ENCODE results near the gene SPATA7. TPM values are rescaled to one million over a fixed set of nuclear protein-coding genes. Genes with fewer than 3 reads are reported as not detected.
A peak's percentile ranks its signal among the peaks of the same experiment; 100 is the strongest.

The SPATA7 gene
- 33.4 TPM for polyA plus RNA-seq (2013, experiment 1 of 2)
- 34.1 TPM for polyA plus RNA-seq (2013, experiment 2 of 2)

- Histone ChIP-seq H3K14ac (ENCODE audit: low read length) (no peak within 1 kb of the TSS), H2BK15ac (ENCODE audit: low read length) (no peak within 1 kb of the TSS), H4K8ac (ENCODE audit: low read depth, low read length) (no peak within 1 kb of the TSS), H3K27ac (replicated peaks; ENCODE audit: low read length) (peak within 1 kb of the TSS; percentile 79), H2BK12ac (ENCODE audit: low read length) (no peak within 1 kb of the TSS), H3K23ac (ENCODE audit: low read depth, low read length, poor library complexity) (no peak within 1 kb of the TSS), H2AK5ac (ENCODE audit: low read depth, low read length) (no peak within 1 kb of the TSS), H3K36me3 (replicated peaks in 1 of 2; ENCODE audit: control insufficient read depth in 2 of 2, insufficient read depth in 2 of 2, low read length in 2 of 2) (no peaks in the 10 kb centered on the region), H3K4ac (ENCODE audit: low read length) (no peak within 1 kb of the TSS), H2AFZ (ENCODE audit: low read length) (peak within 1 kb of the TSS; percentile 91), H3K4me3 (ENCODE audit: low read length in 2 of 2) (peak within 1 kb of the TSS; percentile 70 to 80), H3K9me3 (replicated peaks in 1 of 2; ENCODE audit: control insufficient read depth in 2 of 2, insufficient read depth in 1 of 2, low read depth in 1 of 2, low read length in 2 of 2) (no peaks in the 10 kb centered on the region), H3K79me1 (ENCODE audit: low read depth, low read length) (no peaks in the 10 kb centered on the region), H2BK120ac (ENCODE audit: low read depth, low read length) (no peak within 1 kb of the TSS), H4K91ac (ENCODE audit: low read depth, low read length, poor library complexity) (no peak within 1 kb of the TSS), H3K18ac (ENCODE audit: low read length) (peak within 1 kb of the TSS; percentile 98), H3K4me2 (ENCODE audit: insufficient read depth, low read length, poor library complexity, severe bottlenecking) (peak within 1 kb of the TSS; percentile 72), H3K9ac (ENCODE audit: low read depth, low read length, poor library complexity) (peak within 1 kb of the TSS; percentile 90), H2BK5ac (ENCODE audit: low read length) (no peak within 1 kb of the TSS), H3K27me3 (ENCODE audit: control insufficient read depth in 3 of 3, insufficient read depth in 3 of 3, low read depth in 1 of 3, low read length in 3 of 3) (peaks cover 0 to 13% (median 0%) of the 10 kb centered on the region in 3 experiments), H3K4me1 (ENCODE audit: control insufficient read depth in 2 of 2, insufficient read depth in 1 of 2, low read depth in 1 of 2, low read length in 2 of 2) (no peaks in the 10 kb centered on the region)
- DNase-seq (ENCODE audit: low spot score) = peak; percentile 93
- WGBS, 2 donors (ENCODE audit: extremely low coverage in 2 of 2, insufficient read length in 2 of 2, insufficient replicate concordance in 1 of 2) = no CpG with 5 or more reads among the region's 50 CpGs
Observed at GRCh38 chr14:88385212-88386101, at the start of gene SPATA7. Gene SPATA7 (plus strand): TSS chr14:88385657. CDS start chr14:88385819, 162 bp downstream.

- no peak overlapping the region for H2AFZ ChIP-seq (ENCODE audit: low read length)
- H3K4me3 ChIP-seq (ENCODE audit: low read length in 2 of 2) = no peak overlapping the region
- H3K4me2 ChIP-seq (ENCODE audit: insufficient read depth, low read length, poor library complexity, severe bottlenecking) = no peak overlapping the region
- H3K9me3 ChIP-seq (replicated peaks in 1 of 2; ENCODE audit: control insufficient read depth in 2 of 2, insufficient read depth in 1 of 2, low read depth in 1 of 2, low read length in 2 of 2) = no peaks in the 10 kb centered on the region
- no peaks in the 10 kb centered on the region for H3K36me3 ChIP-seq (replicated peaks in 1 of 2; ENCODE audit: control insufficient read depth in 2 of 2, insufficient read depth in 2 of 2, low read length in 2 of 2)
- no peak overlapping the region for H3K4ac ChIP-seq (ENCODE audit: low read length)
- no peaks in the 10 kb centered on the region for H3K4me1 ChIP-seq (ENCODE audit: control insufficient read depth in 2 of 2, insufficient read depth in 1 of 2, low read depth in 1 of 2, low read length in 2 of 2)
- H3K27ac ChIP-seq (replicated peaks; ENCODE audit: low read length) = no peak overlapping the region
- H2BK120ac ChIP-seq (ENCODE audit: low read depth, low read length) = no peak overlapping the region
- H2AK5ac ChIP-seq (ENCODE audit: low read depth, low read length) = no peak overlapping the region
- H4K8ac ChIP-seq (ENCODE audit: low read depth, low read length) = no peak overlapping the region
- no peak overlapping the region for H2BK5ac ChIP-seq (ENCODE audit: low read length)
- no peak overlapping the region for H4K91ac ChIP-seq (ENCODE audit: low read depth, low read length, poor library complexity)
- no peak overlapping the region for H3K23ac ChIP-seq (ENCODE audit: low read depth, low read length, poor library complexity)
- DNase-seq (ENCODE audit: low spot score) = no peak
- no peak overlapping the region for H3K18ac ChIP-seq (ENCODE audit: low read length)
- H2BK12ac ChIP-seq (ENCODE audit: low read length) = no peak overlapping the region
- no peak overlapping the region for H2BK15ac ChIP-seq (ENCODE audit: low read length)
- no peaks in the 10 kb centered on the region for H3K79me1 ChIP-seq (ENCODE audit: low read depth, low read length)
- H3K27me3 ChIP-seq (ENCODE audit: control insufficient read depth in 3 of 3, insufficient read depth in 3 of 3, low read depth in 1 of 3, low read length in 3 of 3) = no peaks in the 10 kb centered on the region
- H3K14ac ChIP-seq (ENCODE audit: low read length) = no peak overlapping the region
- no peak overlapping the region for H3K9ac ChIP-seq (ENCODE audit: low read depth, low read length, poor library complexity)
Observed at GRCh38 chr14:88340357-88340756, 45.1 kb upstream of the SPATA7 start.

DNA sequence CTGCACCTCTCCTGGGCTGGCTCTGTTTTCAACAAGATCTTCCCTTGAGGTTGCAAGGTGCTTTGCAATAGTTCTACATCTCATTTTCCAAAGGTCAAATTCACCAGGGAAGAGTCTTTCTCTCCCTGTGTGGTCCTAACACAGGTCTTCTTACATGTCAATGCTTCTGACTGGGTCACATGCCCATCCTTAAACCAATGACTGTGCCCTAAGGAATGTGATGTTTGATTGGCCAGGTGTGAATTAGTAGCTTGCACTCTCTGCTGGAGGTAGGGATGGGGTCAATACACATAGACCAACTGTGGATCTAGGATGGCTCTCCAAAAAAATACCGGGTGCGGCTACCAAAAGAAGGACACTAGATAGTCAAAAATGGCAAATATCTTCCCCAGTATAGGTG is 42.5 kb upstream of the SPATA7 start:
- no peak overlapping the region for H3K4me2 ChIP-seq (ENCODE audit: insufficient read depth, low read length, poor library complexity, severe bottlenecking)
- H2BK120ac ChIP-seq (ENCODE audit: low read depth, low read length) = no peak overlapping the region
- no peaks in the 10 kb centered on the region for H3K36me3 ChIP-seq (replicated peaks in 1 of 2; ENCODE audit: control insufficient read depth in 2 of 2, insufficient read depth in 2 of 2, low read length in 2 of 2)
- no peak overlapping the region for H3K23ac ChIP-seq (ENCODE audit: low read depth, low read length, poor library complexity)
- H4K8ac ChIP-seq (ENCODE audit: low read depth, low read length) = no peak overlapping the region
- no CpG with 5 or more reads among the region's 2 CpGs for WGBS, 2 donors (ENCODE audit: extremely low coverage in 2 of 2, insufficient read length in 2 of 2, insufficient replicate concordance in 1 of 2)
- no peak overlapping the region for H4K91ac ChIP-seq (ENCODE audit: low read depth, low read length, poor library complexity)
- no peaks in the 10 kb centered on the region for H3K79me1 ChIP-seq (ENCODE audit: low read depth, low read length)
- H3K4me3 ChIP-seq (ENCODE audit: low read length in 2 of 2) = no peak overlapping the region
- no peak for DNase-seq (ENCODE audit: low spot score)
- no peaks in the 10 kb centered on the region for H3K4me1 ChIP-seq (ENCODE audit: control insufficient read depth in 2 of 2, insufficient read depth in 1 of 2, low read depth in 1 of 2, low read length in 2 of 2)
- no peak overlapping the region for H3K14ac ChIP-seq (ENCODE audit: low read length)
- H2BK5ac ChIP-seq (ENCODE audit: low read length) = no peak overlapping the region
- H3K27ac ChIP-seq (replicated peaks; ENCODE audit: low read length) = no peak overlapping the region
- H3K4ac ChIP-seq (ENCODE audit: low read length) = no peak overlapping the region
- no peak overlapping the region for H2BK12ac ChIP-seq (ENCODE audit: low read length)
- H2AK5ac ChIP-seq (ENCODE audit: low read depth, low read length) = no peak overlapping the region
- H3K18ac ChIP-seq (ENCODE audit: low read length) = no peak overlapping the region
- no peak overlapping the region for H3K9ac ChIP-seq (ENCODE audit: low read depth, low read length, poor library complexity)
- no peaks in the 10 kb centered on the region for H3K9me3 ChIP-seq (replicated peaks in 1 of 2; ENCODE audit: control insufficient read depth in 2 of 2, insufficient read depth in 1 of 2, low read depth in 1 of 2, low read length in 2 of 2)
- H2BK15ac ChIP-seq (ENCODE audit: low read length) = no peak overlapping the region
- no peak overlapping the region for H2AFZ ChIP-seq (ENCODE audit: low read length)
- H3K27me3 ChIP-seq (ENCODE audit: control insufficient read depth in 3 of 3, insufficient read depth in 3 of 3, low read depth in 1 of 3, low read length in 3 of 3) = no peaks in the 10 kb centered on the region

DNA sequence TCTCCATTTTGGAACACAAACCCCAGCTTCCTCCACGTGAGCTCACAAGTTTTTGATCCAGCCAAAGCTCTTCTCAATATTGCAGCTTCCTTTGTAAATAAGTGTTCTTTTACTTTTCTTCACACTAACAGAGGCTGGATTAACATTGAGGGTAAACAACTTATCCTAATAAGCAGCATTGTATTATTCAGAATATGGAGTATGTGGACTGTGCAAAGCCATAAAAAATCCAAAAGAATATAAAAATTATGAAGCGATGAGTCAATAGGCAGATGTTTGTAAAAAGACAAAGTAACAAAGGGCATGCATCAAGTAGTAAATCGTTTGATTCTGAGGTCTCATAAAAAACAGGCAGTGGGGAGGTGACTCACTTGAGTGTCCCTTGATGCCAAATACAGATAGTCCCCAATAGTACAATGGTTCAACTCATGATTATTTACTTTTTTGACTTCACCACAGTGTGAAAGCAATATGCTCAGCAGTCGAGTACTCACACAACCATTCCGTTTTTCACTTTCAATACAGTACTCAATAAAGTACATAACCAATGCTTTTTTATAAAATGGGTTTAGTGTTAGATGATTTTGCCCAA is 39.3 kb upstream of the SPATA7 start:
- Histone ChIP-seq H2AFZ (ENCODE audit: low read length) (no peak overlapping the region), H2BK120ac (ENCODE audit: low read depth, low read length) (no peak overlapping the region), H3K27ac (replicated peaks; ENCODE audit: low read length) (no peak overlapping the region), H3K36me3 (replicated peaks in 1 of 2; ENCODE audit: control insufficient read depth in 2 of 2, insufficient read depth in 2 of 2, low read length in 2 of 2) (no peaks in the 10 kb centered on the region), H3K27me3 (ENCODE audit: control insufficient read depth in 3 of 3, insufficient read depth in 3 of 3, low read depth in 1 of 3, low read length in 3 of 3) (no peaks in the 10 kb centered on the region), H4K91ac (ENCODE audit: low read depth, low read length, poor library complexity) (no peak overlapping the region), H3K18ac (ENCODE audit: low read length) (no peak overlapping the region), H2AK5ac (ENCODE audit: low read depth, low read length) (no peak overlapping the region), H3K79me1 (ENCODE audit: low read depth, low read length) (no peaks in the 10 kb centered on the region), H3K4me1 (ENCODE audit: control insufficient read depth in 2 of 2, insufficient read depth in 1 of 2, low read depth in 1 of 2, low read length in 2 of 2) (peaks cover 0 to 2% of the 10 kb centered on the region in 2 donors), H3K9ac (ENCODE audit: low read depth, low read length, poor library complexity) (no peak overlapping the region), H2BK5ac (ENCODE audit: low read length) (no peak overlapping the region), H2BK15ac (ENCODE audit: low read length) (no peak overlapping the region), H3K4me3 (ENCODE audit: low read length in 2 of 2) (no peak overlapping the region), H3K4ac (ENCODE audit: low read length) (no peak overlapping the region), H4K8ac (ENCODE audit: low read depth, low read length) (no peak overlapping the region), H3K23ac (ENCODE audit: low read depth, low read length, poor library complexity) (no peak overlapping the region), H3K4me2 (ENCODE audit: insufficient read depth, low read length, poor library complexity, severe bottlenecking) (no peak overlapping the region), H3K9me3 (replicated peaks in 1 of 2; ENCODE audit: control insufficient read depth in 2 of 2, insufficient read depth in 1 of 2, low read depth in 1 of 2, low read length in 2 of 2) (no peaks in the 10 kb centered on the region), H2BK12ac (ENCODE audit: low read length) (no peak overlapping the region), H3K14ac (ENCODE audit: low read length) (no peak overlapping the region)
- DNase-seq (ENCODE audit: low spot score) = no peak
- WGBS, 2 donors (ENCODE audit: extremely low coverage in 2 of 2, insufficient read length in 2 of 2, insufficient replicate concordance in 1 of 2) = no CpG with 5 or more reads among the region's 5 CpGs

Measured in neuronal stem cell (in vitro differentiated cells).